Tibial nerve (tissue), 3 donors: ENCODE measurements around the gene TCF4.

Experiments
- CTCF ChIP-seq, 5 experiments: fragments of 200-600 bp in 3 of 5; fragments of 450-650 bp in 2 of 5; sonication (generic) in 3 of 5; IDR thresholded peaks; one replicate each; pipeline ENCODE4 v1.5.1; 2016 to 2019; ENCODE audit warnings: antibody characterized with exemption in 5 of 5, mild to moderate bottlenecking in 3 of 5, moderate library complexity in 2 of 5
- POLR2A ChIP-seq, 2 donors: fragments of 450-650 bp; IDR thresholded peaks; one replicate each; pipeline ENCODE4 v1.6.1; 2017; ENCODE audit warnings: antibody characterized with exemption in 2 of 2, mild to moderate bottlenecking in 2 of 2, moderate library complexity in 2 of 2

DNA sequence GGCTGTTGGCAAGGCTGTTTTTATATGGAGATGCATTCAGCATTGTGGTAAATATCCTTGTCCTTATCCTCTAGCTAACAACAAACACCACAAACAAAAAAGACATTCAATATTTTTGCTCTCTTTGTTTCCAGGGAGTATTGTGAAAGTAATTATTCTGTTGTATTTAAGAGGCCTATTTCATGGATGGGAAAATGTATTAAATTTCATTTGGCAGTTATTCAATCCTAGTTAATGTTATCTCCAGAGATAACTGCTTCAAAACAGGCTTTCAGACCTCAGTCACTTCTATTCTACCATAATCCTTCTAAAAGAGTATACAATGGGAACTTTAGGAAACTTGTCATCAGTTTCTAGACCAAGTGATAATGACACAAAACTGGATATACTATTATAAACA, 348.3 kb downstream of the TCF4 start:
- TF ChIP-seq POLR2A (IDR thresholded peaks at IDR 0.05) (no peak), CTCF (IDR thresholded peaks at IDR 0.05) (no peak)
